ENCODE data around the gene TMSB4Y.

TMSB4Y gene

DNA sequence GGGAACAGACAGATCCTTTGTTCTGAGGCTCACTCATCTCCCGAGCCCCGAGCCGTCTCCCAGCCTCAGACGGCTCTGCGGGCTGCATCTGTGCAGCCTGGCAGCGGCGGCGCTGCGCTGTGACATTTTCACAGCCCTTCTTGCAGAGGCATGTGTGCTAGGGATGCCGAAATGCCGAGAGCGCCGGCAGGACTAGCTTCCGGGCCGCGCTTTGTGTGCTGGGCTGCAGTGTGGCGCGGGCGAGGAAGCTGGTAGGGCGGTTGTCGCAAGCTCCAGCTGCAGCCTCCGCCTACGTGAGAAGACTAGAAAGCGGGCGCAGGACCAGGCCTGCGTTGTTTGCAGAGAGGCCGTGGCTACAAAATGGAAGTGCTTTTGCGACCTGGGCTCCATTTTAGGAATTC, at the start of gene TMSB4Y:
TSS of gene TMSB4Y (plus strand) at position 332 of the 401 bp plus-strand sequence.
- peak in 1 of 2 donors; percentile 85 for DNase-seq

DNA sequence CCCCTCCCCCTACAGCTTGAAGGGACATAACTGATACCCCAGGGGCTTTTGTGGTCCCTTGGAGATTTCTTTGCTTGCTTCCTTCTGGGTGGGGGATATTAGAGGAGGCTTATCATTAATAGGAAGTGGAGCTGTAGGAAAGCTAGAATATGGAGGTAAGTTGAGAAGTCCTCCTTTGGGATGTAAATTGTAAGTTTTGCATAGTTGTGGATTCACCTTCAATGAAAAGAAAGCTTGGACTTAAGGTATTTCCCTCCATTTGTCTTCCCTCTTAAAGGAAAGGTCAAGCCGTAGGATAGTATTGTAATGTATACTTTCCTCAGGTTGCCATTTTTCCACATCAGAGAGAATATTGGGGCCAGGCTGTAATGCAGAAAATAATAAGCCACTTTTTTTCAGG, 39.5 kb upstream of the TMSB4Y start:
- no peak for DNase-seq

DNA sequence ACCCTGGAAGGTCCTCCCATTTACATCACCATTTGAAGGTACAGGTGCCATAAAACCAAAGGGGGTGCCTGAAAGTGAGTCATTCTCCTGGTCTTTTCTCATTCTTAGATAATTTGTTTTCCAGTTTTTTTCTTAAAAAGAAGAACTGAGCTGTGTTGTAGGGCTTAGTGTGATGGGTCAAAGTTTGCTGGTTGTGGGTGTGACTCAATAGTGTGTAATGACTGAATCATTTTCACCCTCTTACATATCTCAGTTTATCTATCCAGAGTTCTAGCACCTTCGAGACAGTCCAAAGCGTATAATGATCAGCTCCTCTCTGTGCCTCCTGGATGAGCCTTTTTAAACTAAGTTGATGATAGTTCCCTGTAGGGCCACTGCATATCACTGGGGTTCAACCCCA, 32.6 kb upstream of the TMSB4Y start:
- DNase-seq: no peak

DNA sequence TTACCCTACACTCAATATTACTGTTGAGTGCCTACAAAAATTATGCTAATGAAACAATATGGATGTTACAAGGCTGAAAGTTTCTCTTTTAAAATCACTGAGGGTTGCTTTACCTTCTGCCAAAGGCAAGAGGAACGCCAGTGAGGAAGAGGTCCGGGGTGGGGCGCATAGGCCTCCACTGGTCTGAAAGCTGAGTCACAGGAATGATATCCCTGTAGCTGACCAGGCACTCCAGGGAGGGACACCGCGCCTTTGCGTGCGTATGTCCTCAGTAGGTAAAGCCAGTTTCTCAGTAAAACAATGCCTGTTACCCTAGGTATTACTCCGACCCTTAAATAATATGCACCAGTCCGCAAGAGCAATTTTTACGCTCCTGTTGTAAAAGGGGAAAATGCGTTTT, 1.4 kb upstream of the TMSB4Y start:
- no peak for DNase-seq

DNA sequence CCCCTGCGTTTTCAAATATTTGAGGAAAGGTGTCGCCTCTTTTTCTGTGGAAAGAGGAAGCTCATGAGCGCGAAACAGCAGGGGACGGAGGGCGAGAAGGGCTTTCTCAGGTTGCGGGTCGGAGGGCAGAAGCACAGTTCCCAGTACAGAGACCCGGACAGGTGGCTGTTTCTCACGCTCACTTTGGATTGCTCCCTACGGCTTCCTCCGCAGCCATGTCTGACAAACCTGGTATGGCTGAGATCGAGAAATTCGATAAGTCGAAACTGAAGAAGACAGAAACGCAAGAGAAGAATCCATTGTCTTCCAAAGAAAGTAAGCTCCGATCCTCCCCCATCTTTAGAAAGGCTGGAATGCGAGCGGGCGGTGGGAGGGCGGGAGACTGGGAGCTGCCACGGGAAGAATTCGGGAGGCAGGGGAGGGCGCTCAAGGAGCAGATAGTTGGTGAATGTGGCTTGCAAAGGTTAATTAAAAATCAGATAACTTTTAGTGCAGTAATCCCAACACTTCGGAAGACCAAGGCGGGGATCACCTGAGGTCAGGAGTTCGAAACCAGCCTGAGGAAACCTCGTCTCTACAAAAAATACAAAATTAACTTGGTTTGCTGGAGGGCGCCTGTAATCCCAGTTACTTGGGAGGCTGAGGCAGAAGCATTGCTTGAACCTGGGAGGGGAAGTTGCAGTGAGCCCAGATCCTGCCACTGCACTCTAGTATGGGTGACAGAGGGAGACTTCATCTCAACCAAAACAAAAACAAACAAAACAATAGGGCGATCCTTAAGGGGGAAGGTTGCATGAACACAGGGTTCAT, 627 bp downstream of the TMSB4Y start:
- peak in 1 of 2 donors; percentile 12 for DNase-seq

DNA sequence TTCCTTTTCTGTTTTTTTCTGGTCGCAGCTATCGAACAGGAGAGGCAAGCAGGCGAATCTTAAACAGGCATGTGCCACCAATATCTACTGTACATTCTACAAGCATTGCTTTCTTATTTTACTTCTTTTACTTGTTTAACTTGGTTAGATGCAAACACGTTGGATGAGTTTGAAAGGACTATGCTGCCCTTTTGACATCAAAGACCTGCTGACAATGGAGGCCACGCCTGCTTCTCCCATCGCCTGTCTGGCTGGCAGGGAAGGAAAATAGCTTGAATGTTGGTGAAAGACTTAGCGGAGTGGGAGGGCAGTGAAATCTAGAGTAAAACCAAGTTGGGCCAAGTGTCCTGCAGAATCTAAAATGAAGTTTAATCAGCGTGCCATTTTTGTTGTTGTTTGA, 1.5 kb downstream of the TMSB4Y start:
- peak in 1 of 2 donors; percentile 5 for DNase-seq

DNA sequence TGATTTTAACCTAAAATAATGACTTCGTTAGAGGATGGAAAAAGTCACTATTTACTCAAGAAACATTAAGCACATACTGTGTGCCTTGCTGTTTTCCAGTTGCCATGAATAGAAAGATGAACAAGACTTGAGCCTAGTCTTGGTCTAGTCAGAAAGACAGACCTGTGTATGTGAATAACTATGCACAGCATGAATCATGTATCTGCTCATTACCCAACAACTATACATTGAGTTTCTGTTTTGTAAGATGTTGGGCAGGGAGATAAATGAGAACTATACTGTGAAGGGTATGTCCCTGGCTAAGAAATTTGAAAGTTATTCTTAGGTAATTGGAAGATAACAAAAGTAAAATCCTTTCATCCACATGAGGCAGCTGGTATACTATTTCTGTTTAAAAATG, 4.3 kb downstream of the TMSB4Y start:
- DNase-seq: no peak

DNA sequence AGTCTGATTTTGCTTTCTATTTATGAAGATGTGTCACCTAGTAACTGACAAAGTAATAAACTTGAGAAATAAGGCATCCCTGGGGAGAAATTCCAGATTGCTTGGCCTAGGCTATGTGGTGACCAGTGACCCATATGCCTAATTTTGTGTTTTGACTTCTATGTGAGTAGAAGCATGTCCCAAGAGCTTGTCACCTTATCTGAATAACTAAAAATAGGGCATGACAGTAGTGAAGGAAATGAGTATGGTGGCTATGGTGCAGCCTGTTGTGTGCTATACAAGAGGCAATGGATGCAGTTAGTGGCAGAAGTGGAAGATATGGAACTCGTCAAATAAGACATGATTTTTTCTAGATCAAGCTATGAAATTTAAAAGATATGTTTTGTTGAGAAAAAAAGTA, 15.3 kb downstream of the TMSB4Y start:
- DNase-seq: no peak

DNA sequence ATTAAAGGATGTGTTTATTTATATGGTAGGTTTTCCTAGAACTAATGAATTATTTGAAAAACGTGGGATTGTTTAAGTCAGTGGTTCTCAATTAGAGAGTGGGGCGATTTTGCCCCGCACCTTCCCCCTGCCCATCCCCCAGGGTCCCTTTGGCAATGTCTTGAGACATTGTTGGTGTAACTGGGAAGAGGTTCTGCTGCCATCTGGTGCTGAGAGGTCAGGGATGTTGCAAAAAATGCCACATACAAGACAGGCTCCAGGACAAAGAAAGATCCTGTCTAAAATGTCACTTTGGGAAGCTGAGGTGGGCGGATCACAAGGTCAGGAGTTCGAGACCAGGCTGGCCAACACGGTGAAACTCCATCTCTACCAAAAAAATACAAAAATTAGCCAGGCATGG, 25.8 kb downstream of the TMSB4Y start:
- DNase-seq: peak in 1 of 2 donors; percentile 24

DNA sequence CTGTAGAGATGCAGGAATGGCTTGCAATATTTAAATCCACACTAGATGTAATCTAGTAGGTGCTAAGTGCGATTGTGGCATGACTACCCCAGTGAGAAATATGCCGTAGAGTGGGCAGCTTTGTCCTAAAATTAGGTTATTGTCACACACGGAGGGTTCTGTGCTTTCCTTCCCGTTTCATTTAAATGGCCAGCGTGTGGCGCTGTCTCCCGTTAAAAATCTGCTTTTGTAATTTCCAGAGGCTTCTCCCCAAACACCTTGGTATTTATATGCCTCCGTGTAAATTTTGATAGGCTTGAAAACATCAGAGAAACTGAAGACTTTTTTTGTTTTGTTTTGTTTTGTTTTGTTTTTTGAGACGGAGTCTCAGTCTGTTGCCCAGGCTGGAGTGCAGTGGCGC, 34.9 kb downstream of the TMSB4Y start:
- DNase-seq: peak in 1 of 2 donors; percentile 38

DNA sequence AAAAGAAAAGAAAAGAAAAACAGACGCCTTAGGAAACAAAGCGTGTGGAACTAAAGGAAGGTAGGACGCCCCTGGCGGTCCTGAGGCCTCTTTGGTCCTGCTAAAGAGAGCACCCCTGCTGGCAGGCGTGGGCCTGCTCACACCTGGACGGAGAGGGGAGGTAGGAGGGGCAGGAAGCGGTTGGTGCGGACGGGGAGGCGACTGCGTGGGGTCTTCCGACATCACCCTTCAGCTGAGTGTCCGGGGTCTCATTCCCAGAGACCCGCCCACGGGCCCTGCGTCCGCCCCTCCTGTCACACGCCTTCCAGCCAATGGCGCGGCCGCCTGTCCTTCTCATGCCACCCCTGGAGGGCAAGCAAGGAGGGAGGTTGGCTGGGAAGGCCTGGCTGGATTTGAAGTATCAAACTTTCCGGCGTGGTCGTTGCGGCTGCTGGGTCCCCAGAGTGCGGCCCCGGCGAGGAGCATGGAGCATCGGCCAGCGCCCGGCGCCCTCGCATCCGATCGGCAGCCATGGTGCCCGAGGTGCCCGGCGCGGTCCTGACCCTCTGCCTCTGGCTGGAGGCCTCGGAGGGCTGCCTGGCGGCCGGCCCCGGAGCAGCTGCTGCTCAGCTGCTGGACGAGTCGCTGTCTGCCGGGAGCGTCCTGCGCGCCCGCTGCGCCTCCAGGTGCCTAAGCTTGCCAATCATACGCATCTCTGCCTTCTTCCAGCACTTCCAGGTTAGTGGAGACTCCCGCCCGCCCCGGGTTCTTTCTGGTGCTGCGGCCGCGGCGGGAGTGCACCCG, 47.8 kb downstream of the TMSB4Y start:
- DNase-seq: peak in 1 of 2 donors; percentile 56

DNA sequence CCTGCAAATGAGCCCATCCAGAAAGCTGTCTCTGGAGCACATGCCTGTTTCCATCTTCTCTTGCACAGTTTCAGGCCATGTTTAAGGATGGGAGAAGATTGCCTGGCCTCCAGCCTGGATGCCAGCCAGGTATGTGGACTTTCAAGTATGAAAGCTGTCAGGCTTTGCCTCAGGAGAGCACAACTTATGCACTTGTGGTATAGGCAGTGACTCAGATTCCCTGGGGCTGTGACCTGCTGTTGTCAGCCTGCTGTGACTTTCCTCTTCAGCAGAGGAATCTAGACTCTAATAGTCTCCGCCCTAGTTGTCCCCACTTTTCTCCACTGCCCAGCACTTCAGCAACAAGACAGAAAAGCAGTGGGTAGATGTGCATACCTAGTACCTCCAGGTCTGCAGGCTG, 51.0 kb downstream of the TMSB4Y start:
- DNase-seq: no peak
